Stimulated activated naive CD4-positive, alpha-beta T cell (primary cell): ENCODE measurements around the gene F2.
"Not testable (repeated sequence)": the region's sequence is repeated elsewhere in the genome, so short reads cannot be mapped to it uniquely, and the experiment has no call there.

Experiments
- DNase-seq, 6 experiments: peaks; one replicate each; lab custom pipeline; 2025; lab: John Stamatoyannopoulos, UW

F2 gene

GRCh38 chr11:46686886-46687795 lies 31.9 kb upstream of the F2 start:
- no peak for DNase-seq

- DNase-seq = no peak
Measured at GRCh38 chr11:46690702-46691101, 28.3 kb upstream of the F2 start.

- no peak for DNase-seq
Measured at GRCh38 chr11:46692450-46692849, 26.6 kb upstream of the F2 start.

GRCh38 chr11:46693597-46694012 lies 25.4 kb upstream of the F2 start:
- DNase-seq = no peak

GRCh38 chr11:46694072-46694471 lies 24.9 kb upstream of the F2 start:
- no peak for DNase-seq

- no peak for DNase-seq
Measured at GRCh38 chr11:46694607-46695006, 24.4 kb upstream of the F2 start.

GRCh38 chr11:46695345-46696211 lies 23.4 kb upstream of the F2 start:
- DNase-seq = no peak

GRCh38 chr11:46696212-46696558 lies 22.8 kb upstream of the F2 start:
- DNase-seq = no peak

- no peak for DNase-seq
Measured at GRCh38 chr11:46697303-46697702, 21.7 kb upstream of the F2 start.

GRCh38 chr11:46697723-46698122 lies 21.3 kb upstream of the F2 start:
- DNase-seq = no peak

GRCh38 chr11:46698597-46698996 lies 20.4 kb upstream of the F2 start:
- DNase-seq = no peak

- DNase-seq = peak; percentile 96 to 99 (median 98)
Measured at GRCh38 chr11:46700241-46701077, 18.6 kb upstream of the F2 start, which contains the start of the genes ARHGAP1 and ZNF408. Gene ARHGAP1, minus strand, starts transcription at chr11:46700619. Its CDS starts 4,512 bp downstream, at chr11:46696107. Gene ZNF408, plus strand, starts transcription at chr11:46701031. Its CDS starts 17 bp downstream, at chr11:46701048.

GRCh38 chr11:46701078-46701654 lies 17.8 kb upstream of the F2 start:
- no peak for DNase-seq

GRCh38 chr11:46705070-46705688 lies 13.8 kb upstream of the F2 start:
- DNase-seq = no peak

- no peak for DNase-seq
Measured at GRCh38 chr11:46706886-46707285, 12.1 kb upstream of the F2 start.

GRCh38 chr11:46709351-46709750 lies 9.7 kb upstream of the F2 start:
- DNase-seq = not testable (repeated sequence)

GRCh38 chr11:46710821-46711269 lies 8.2 kb upstream of the F2 start:
- no peak for DNase-seq

GRCh38 chr11:46711303-46711702 lies 7.7 kb upstream of the F2 start:
- no peak for DNase-seq

- no peak for DNase-seq
Measured at GRCh38 chr11:46712874-46713576, 6.0 kb upstream of the F2 start.

GRCh38 chr11:46717825-46718154 lies 1.2 kb upstream of the F2 start:
- not testable (repeated sequence) for DNase-seq
